ENCODE results near the gene GLCE. TPM values are rescaled to one million over a fixed set of nuclear protein-coding genes. Genes with fewer than 3 reads are reported as not detected.

GLCE gene
- total RNA-seq, 1 experiment from 2014 or later, result 10.2 TPM

DNA sequence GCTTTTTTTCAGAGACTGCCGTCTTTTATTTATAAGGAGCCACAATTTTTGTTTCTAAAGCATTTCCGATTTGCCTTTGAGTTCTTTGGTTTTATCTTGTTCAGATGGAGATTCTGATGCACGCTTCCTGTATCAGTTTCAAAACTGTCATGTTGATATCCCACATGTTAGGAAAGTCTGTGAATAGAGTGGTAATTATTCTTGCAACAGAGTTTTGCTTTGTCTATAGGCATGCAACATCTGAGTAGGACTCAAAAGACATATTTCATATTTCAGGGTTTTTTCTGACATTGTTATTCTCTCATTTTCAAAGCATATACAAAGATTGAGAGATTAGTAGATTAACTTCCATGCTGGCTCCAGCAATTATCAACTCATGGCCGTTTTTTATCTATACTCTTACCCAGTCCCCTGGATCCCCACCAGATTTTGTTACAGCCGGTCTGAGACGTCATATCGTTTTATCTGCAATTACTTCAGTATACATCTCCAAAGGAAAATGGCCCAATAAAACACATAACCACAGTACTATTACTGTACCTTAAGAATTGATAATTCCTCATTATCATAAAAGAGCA lies 160.6 kb downstream of the GLCE start:
- peaks cover 13% of the 10 kb centered on the region for H3K4me1 ChIP-seq
- no peaks in the 10 kb centered on the region for H3K9me3 ChIP-seq
- Mint-ChIP-seq H3K4me3 (ENCODE audit: unreplicated experiment) (no peak overlapping the region), H3K27ac (ENCODE audit: unreplicated experiment) (no peak overlapping the region), H3K4me1 (ENCODE audit: low read depth, unreplicated experiment) (peaks cover 11% of the 10 kb centered on the region), H3K9me3 (ENCODE audit: unreplicated experiment) (no peaks in the 10 kb centered on the region), H3K36me3 (ENCODE audit: insufficient read depth, unreplicated experiment) (peaks cover 5% of the 10 kb centered on the region), H3K27me3 (ENCODE audit: insufficient read depth, unreplicated experiment) (no peaks in the 10 kb centered on the region)
- no peak for DNase-seq
- BruUV-seq (replicated peaks), result no TSS peak
- no peaks in the 10 kb centered on the region for H3K36me3 ChIP-seq (ENCODE audit: control insufficient read depth, insufficient read depth, low read length)
- intact Hi-C loops (cut with micrococcal nuclease; ENCODE audit: unreplicated experiment), result no loop called here
- H3K27me3 ChIP-seq (replicated peaks; ENCODE audit: control insufficient read depth, insufficient read depth, low read length), result no peaks in the 10 kb centered on the region
- ChIA-PET CTCF (no interaction called here), POLR2A (no interaction called here)
- TF ChIP-seq, protein P1, sequence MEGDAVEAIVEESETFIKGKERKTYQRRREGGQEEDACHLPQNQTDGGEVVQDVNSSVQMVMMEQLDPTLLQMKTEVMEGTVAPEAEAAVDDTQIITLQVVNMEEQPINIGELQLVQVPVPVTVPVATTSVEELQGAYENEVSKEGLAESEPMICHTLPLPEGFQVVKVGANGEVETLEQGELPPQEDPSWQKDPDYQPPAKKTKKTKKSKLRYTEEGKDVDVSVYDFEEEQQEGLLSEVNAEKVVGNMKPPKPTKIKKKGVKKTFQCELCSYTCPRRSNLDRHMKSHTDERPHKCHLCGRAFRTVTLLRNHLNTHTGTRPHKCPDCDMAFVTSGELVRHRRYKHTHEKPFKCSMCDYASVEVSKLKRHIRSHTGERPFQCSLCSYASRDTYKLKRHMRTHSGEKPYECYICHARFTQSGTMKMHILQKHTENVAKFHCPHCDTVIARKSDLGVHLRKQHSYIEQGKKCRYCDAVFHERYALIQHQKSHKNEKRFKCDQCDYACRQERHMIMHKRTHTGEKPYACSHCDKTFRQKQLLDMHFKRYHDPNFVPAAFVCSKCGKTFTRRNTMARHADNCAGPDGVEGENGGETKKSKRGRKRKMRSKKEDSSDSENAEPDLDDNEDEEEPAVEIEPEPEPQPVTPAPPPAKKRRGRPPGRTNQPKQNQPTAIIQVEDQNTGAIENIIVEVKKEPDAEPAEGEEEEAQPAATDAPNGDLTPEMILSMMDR (IDR thresholded peaks at IDR 0.05; ENCODE audit: insufficient read depth in 1 of 2, low read depth in 1 of 2, low read length in 1 of 2, severe bottlenecking in 1 of 2, unreplicated experiment in 1 of 2), result no peak
- no peak overlapping the region for H3K4me3 ChIP-seq (ENCODE audit: low read depth, low read length)

Other genes starting within 250 kb of the GLCE start
- gene SPESP1, start 230.1 kb upstream of the GLCE start, total RNA-seq (2022), result not detected in 2 replicates
- 0.05 TPM in 1 of 2 replicates, not detected in the other for gene NOX5, start 145.9 kb upstream of the GLCE start, total RNA-seq (2022)
- 3.4 and 5.4 TPM in 2 replicates for gene PAQR5, start 138.3 kb downstream of the GLCE start, total RNA-seq (2022)